Measurements from ENCODE around the gene CAMSAP1.

The CAMSAP1 gene

GRCh38 chr9:135874859-135875258, 32.5 kb downstream of the CAMSAP1 start:
- H3K4me3 ChIP-seq (ENCODE audit: low read length), result no peak overlapping the region
- H3K27me3 ChIP-seq (ENCODE audit: low read depth, low read length), result no peaks in the 10 kb centered on the region
- no peak overlapping the region for H3K27ac ChIP-seq (ENCODE audit: low read length)
- H2AFZ ChIP-seq (ENCODE audit: low read depth, low read length), result no peak overlapping the region
- no peaks in the 10 kb centered on the region for H3K4me1 ChIP-seq (ENCODE audit: low read length)
- H3K79me2 ChIP-seq (ENCODE audit: low read length), result no peaks in the 10 kb centered on the region
- no peak overlapping the region for H3K9ac ChIP-seq (ENCODE audit: low read length)
- H4K20me1 ChIP-seq (ENCODE audit: insufficient read depth, low read length), result peaks cover 5% of the 10 kb centered on the region; the same call in 1 of the 2 replicates
- TF ChIP-seq, protein P1, sequence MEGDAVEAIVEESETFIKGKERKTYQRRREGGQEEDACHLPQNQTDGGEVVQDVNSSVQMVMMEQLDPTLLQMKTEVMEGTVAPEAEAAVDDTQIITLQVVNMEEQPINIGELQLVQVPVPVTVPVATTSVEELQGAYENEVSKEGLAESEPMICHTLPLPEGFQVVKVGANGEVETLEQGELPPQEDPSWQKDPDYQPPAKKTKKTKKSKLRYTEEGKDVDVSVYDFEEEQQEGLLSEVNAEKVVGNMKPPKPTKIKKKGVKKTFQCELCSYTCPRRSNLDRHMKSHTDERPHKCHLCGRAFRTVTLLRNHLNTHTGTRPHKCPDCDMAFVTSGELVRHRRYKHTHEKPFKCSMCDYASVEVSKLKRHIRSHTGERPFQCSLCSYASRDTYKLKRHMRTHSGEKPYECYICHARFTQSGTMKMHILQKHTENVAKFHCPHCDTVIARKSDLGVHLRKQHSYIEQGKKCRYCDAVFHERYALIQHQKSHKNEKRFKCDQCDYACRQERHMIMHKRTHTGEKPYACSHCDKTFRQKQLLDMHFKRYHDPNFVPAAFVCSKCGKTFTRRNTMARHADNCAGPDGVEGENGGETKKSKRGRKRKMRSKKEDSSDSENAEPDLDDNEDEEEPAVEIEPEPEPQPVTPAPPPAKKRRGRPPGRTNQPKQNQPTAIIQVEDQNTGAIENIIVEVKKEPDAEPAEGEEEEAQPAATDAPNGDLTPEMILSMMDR (IDR thresholded peaks at IDR 0.05; ENCODE audit: low read depth, low read length), result no peak
- no peak for TF ChIP-seq EZH2phosphoT487 (IDR thresholded peaks at IDR 0.05; ENCODE audit: low read depth)
- H3K4me2 ChIP-seq (ENCODE audit: low read length), result no peak overlapping the region
- H3K9me3 ChIP-seq (ENCODE audit: insufficient read depth, low read length), result no peaks in the 10 kb centered on the region
- H3K36me3 ChIP-seq (replicated peaks; ENCODE audit: low read depth, low read length), result no peaks in the 10 kb centered on the region

- no peaks in the 10 kb centered on the region for H3K9me3 ChIP-seq (ENCODE audit: insufficient read depth, low read length)
- no peaks in the 10 kb centered on the region for H3K36me3 ChIP-seq (replicated peaks; ENCODE audit: low read depth, low read length)
- no peaks in the 10 kb centered on the region for H3K27me3 ChIP-seq (ENCODE audit: low read depth, low read length)
- no peaks in the 10 kb centered on the region for H3K4me1 ChIP-seq (ENCODE audit: low read length)
- TF ChIP-seq, protein P1 (IDR thresholded peaks at IDR 0.05; ENCODE audit: low read depth, low read length), result no peak
- TF ChIP-seq EZH2phosphoT487 (IDR thresholded peaks at IDR 0.05; ENCODE audit: low read depth), result no peak
- H3K4me2 ChIP-seq (ENCODE audit: low read length), result no peak overlapping the region
- no peak overlapping the region for H3K9ac ChIP-seq (ENCODE audit: low read length)
- H4K20me1 ChIP-seq (ENCODE audit: insufficient read depth, low read length), result no peaks in the 10 kb centered on the region
- H3K4me3 ChIP-seq (ENCODE audit: low read length), result no peak overlapping the region
- no peak overlapping the region for H2AFZ ChIP-seq (ENCODE audit: low read depth, low read length)
- no peaks in the 10 kb centered on the region for H3K79me2 ChIP-seq (ENCODE audit: low read length)
- no peak overlapping the region for H3K27ac ChIP-seq (ENCODE audit: low read length)
These were observed 37.4 kb downstream of the CAMSAP1 start for GRCh38 chr9:135869909-135870308.

GRCh38 chr9:135865531-135865930, 41.8 kb downstream of the CAMSAP1 start:
- H3K4me2 ChIP-seq (ENCODE audit: low read length), result no peak overlapping the region
- no peak overlapping the region for H3K4me3 ChIP-seq (ENCODE audit: low read length)
- no peaks in the 10 kb centered on the region for H3K9me3 ChIP-seq (ENCODE audit: insufficient read depth, low read length)
- no peaks in the 10 kb centered on the region for H3K36me3 ChIP-seq (replicated peaks; ENCODE audit: low read depth, low read length)
- H3K79me2 ChIP-seq (ENCODE audit: low read length), result no peaks in the 10 kb centered on the region
- no peak overlapping the region for H3K27ac ChIP-seq (ENCODE audit: low read length)
- H2AFZ ChIP-seq (ENCODE audit: low read depth, low read length), result no peak overlapping the region
- no peaks in the 10 kb centered on the region for H3K4me1 ChIP-seq (ENCODE audit: low read length)
- no peak overlapping the region for H3K9ac ChIP-seq (ENCODE audit: low read length)
- H4K20me1 ChIP-seq (ENCODE audit: insufficient read depth, low read length), result no peaks in the 10 kb centered on the region
- no peaks in the 10 kb centered on the region for H3K27me3 ChIP-seq (ENCODE audit: low read depth, low read length)
- no peak for TF ChIP-seq EZH2phosphoT487 (IDR thresholded peaks at IDR 0.05; ENCODE audit: low read depth)
- TF ChIP-seq, protein P1 (IDR thresholded peaks at IDR 0.05; ENCODE audit: low read depth, low read length), result no peak

- TF ChIP-seq, protein P1 (IDR thresholded peaks at IDR 0.05; ENCODE audit: low read depth, low read length), result peak; percentile 80
- no peak for TF ChIP-seq EZH2phosphoT487 (IDR thresholded peaks at IDR 0.05; ENCODE audit: low read depth)
- Histone ChIP-seq H3K36me3 (replicated peaks; ENCODE audit: low read depth, low read length) (no peaks in the 10 kb centered on the region), H3K27ac (ENCODE audit: low read length) (no peak overlapping the region), H3K9ac (ENCODE audit: low read length) (no peak overlapping the region), H4K20me1 (ENCODE audit: insufficient read depth, low read length) (no peaks in the 10 kb centered on the region), H3K4me3 (ENCODE audit: low read length) (no peak overlapping the region), H3K4me1 (ENCODE audit: low read length) (no peaks in the 10 kb centered on the region), H3K9me3 (ENCODE audit: insufficient read depth, low read length) (no peaks in the 10 kb centered on the region), H3K79me2 (ENCODE audit: low read length) (no peaks in the 10 kb centered on the region), H3K27me3 (ENCODE audit: low read depth, low read length) (no peaks in the 10 kb centered on the region), H2AFZ (ENCODE audit: low read depth, low read length) (no peak overlapping the region), H3K4me2 (ENCODE audit: low read length) (no peak overlapping the region)
These were observed 42.8 kb downstream of the CAMSAP1 start for GRCh38 chr9:135864447-135865049.

Data from OCI-LY3 (cell line).